K562 (cell line): ENCODE measurements around the gene NRP1. TPM values are rescaled to one million over a fixed set of nuclear protein-coding genes. Genes with fewer than 3 reads are reported as not detected.

Source experiments
- ATAC-seq: fragments of 200-7000 bp; cut with Tn5 transposase; 3 replicates; pipeline ENCODE4 v1.9.1; 2020; ENCODE audit warnings: moderate library complexity
- BruUV-seq: library from RNA; stranded (reverse); fragments of 400-500 nt; replicated peaks from 2 replicates; lab custom pipeline; 2021; lab: Mats Ljungman, UMichigan
- CTCF ChIA-PET: fragments of 300-600 bp; formaldehyde crosslinking; extraction: SDS; loops from one replicate; lab custom pipeline; 2021; ENCODE audit warnings: low intra/inter-chr PET ratio; lab: Yijun Ruan, JAX
- POLR2A ChIA-PET: fragments of 300-600, 350-650 bp; sonication (Branson Sonifier 250); formaldehyde crosslinking; extraction: SDS; loops from one replicate; lab custom pipeline; 2021; ENCODE audit warnings: antibody characterized with exemption, inconsistent platforms; lab: Yijun Ruan, JAX
- DNase-seq, 4 experiments: peaks; one replicate each; pipeline versions ENCODE4 v3.0.0 to v3.0.0-alpha.2; 2011 to 2018; ENCODE audit warnings: low spot score in 3 of 4, mixed read lengths in 3 of 4; ENCODE audit errors: extremely low read depth in 1 of 4
- FAIRE-seq: peaks from 2 replicates; lab custom pipeline; 2011; peaks lifted over from hg19 to GRCh38; lab: Jason Lieb, UNC
- H2AFZ ChIP-seq: 2 replicates; pipeline ENCODE4 v1.6.0; 2011; ENCODE audit warnings: low read depth, low read length, control low read depth, inconsistent platforms
- H3K27ac ChIP-seq: fragments of 200-600 bp; 3 replicates; pipeline ENCODE4 v1.8.0; 2011; ENCODE audit warnings: low read depth, mild to moderate bottlenecking, control low read depth, inconsistent platforms, low read length, moderate library complexity, mixed read lengths; ENCODE audit errors: extremely low read depth
- H3K27me3 ChIP-seq, 2 experiments: fragments of 300-600 bp in 1 of 2; 2 replicates in 1 of 2; 3 replicates in 1 of 2; pipeline versions ENCODE4 v1.6.0 to v1.8.0; 2011; ENCODE audit warnings: inconsistent platforms in 2 of 2, low read length in 2 of 2, mild to moderate bottlenecking in 1 of 2, mixed read lengths in 1 of 2, moderate library complexity in 1 of 2; ENCODE audit not compliant: control insufficient read depth in 2 of 2, insufficient read depth in 2 of 2
- H3K36me3 ChIP-seq: fragments of 300-600 bp; 3 replicates; pipeline ENCODE4 v1.8.0; 2011; ENCODE audit warnings: mild to moderate bottlenecking, low read length, inconsistent platforms; ENCODE audit not compliant: control insufficient read depth, insufficient read depth
- H3K4me1 ChIP-seq, 2 experiments: fragments of 200-600 bp in 1 of 2; replicated peaks in 1 of 2; 2 replicates in 1 of 2; 3 replicates in 1 of 2; pipeline versions ENCODE4 v1.5.1 to v1.8.0; 2011; ENCODE audit warnings: inconsistent platforms in 2 of 2, low read length in 2 of 2, mild to moderate bottlenecking in 1 of 2, mixed read lengths in 1 of 2, moderate library complexity in 1 of 2; ENCODE audit not compliant: control insufficient read depth in 2 of 2, insufficient read depth in 2 of 2
- H3K4me2 ChIP-seq: 2 replicates; pipeline ENCODE4 v1.6.1; 2011; ENCODE audit warnings: low read length, control low read depth, inconsistent platforms, mixed read lengths; ENCODE audit not compliant: insufficient read depth
- H3K4me3 ChIP-seq: fragments of 200-600 bp; sonication (generic), shearing (Covaris generic); 2 replicates; pipeline ENCODE4 v1.5.1; 2016; ENCODE audit warnings: control low read depth, inconsistent platforms
- H3K79me2 ChIP-seq: fragments of 200-600 bp; 3 replicates; pipeline ENCODE4 v1.8.0; 2011; ENCODE audit warnings: low read length, inconsistent platforms; ENCODE audit not compliant: control insufficient read depth, insufficient read depth
- H3K9ac ChIP-seq, 2 experiments: 2 replicates each; pipeline versions ENCODE4 v1.6.0 to v1.6.1; 2011; ENCODE audit warnings: low read depth in 2 of 2, low read length in 2 of 2, control low read depth in 1 of 2, inconsistent platforms in 1 of 2, mild to moderate bottlenecking in 1 of 2, mixed read lengths in 1 of 2; ENCODE audit not compliant: insufficient read depth in 1 of 2
- H3K9me1 ChIP-seq: one replicate; pipeline ENCODE4 v1.6.0; 2011; ENCODE audit warnings: inconsistent platforms, mild to moderate bottlenecking, low read length, moderate library complexity; ENCODE audit not compliant: control insufficient read depth, insufficient read depth
- H3K9me3 ChIP-seq: replicated peaks from 2 replicates; pipeline ENCODE4 v1.5.1; 2011; ENCODE audit warnings: low read depth, low read length, inconsistent platforms; ENCODE audit not compliant: control insufficient read depth, insufficient read depth
- H4K20me1 ChIP-seq: replicated peaks from 2 replicates; pipeline ENCODE4 v1.6.1; 2011; ENCODE audit warnings: low read length, inconsistent platforms, mixed read lengths; ENCODE audit not compliant: control insufficient read depth, insufficient read depth
- BRF2 ChIP-seq: IDR thresholded peaks from 3 replicates; pipeline ENCODE4 v1.6.1; 2011; ENCODE audit warnings: borderline replicate concordance, mild to moderate bottlenecking; ENCODE audit not compliant: insufficient read length, insufficient read depth
- CGGBP1 ChIP-seq: fragments of 250-450 bp; sonication (Bioruptor Pico); IDR thresholded peaks from 2 replicates; pipeline ENCODE4 v1.9.0; 2021; ENCODE audit warnings: mild to moderate bottlenecking
- ELF4 ChIP-seq: fragments of 450-650 bp; formaldehyde crosslinking; IDR thresholded peaks from 2 replicates; pipeline ENCODE4 v1.4.0; 2022; ENCODE audit warnings: missing genetic modification characterization
- HDAC8 ChIP-seq: fragments of 450-650 bp; IDR thresholded peaks from 2 replicates; pipeline ENCODE4 v1.6.1; 2016; ENCODE audit warnings: mild to moderate bottlenecking, missing genetic modification characterization, moderate library complexity, missing compliant biosample characterization
- LARP7 ChIP-seq: fragments of 450-650 bp; IDR thresholded peaks from 2 replicates; pipeline ENCODE4 v1.6.1; 2016
- MAFF ChIP-seq: IDR thresholded peaks from 2 replicates; pipeline ENCODE4 v1.6.1; 2012; ENCODE audit warnings: low read length, improper control_type of control experiment
- NR2C2 ChIP-seq, 2 experiments: fragments of 200-800 bp in 1 of 2; sonication (Bioruptor generic) in 1 of 2; sonication (generic) in 1 of 2; formaldehyde crosslinking in 1 of 2; IDR thresholded peaks; 2 replicates each; pipeline versions ENCODE4 v1.6.1 to v1.8.0; 2016 to 2022; ENCODE audit warnings: mild to moderate bottlenecking in 1 of 2, missing compliant biosample characterization in 1 of 2, missing genetic modification characterization in 1 of 2, missing genetic modification reagents in 1 of 2
- RAD21 ChIP-seq, 2 experiments: fragments of 250-450 bp in 1 of 2; fragments of 450-650 bp in 1 of 2; sonication (Bioruptor Pico) in 1 of 2; formaldehyde crosslinking in 1 of 2; IDR thresholded peaks in 1 of 2; conservative IDR thresholded peaks in 1 of 2; 2 replicates each; pipeline versions ENCODE4 v1.4.0 to v1.8.0; 2020 to 2022; ENCODE audit warnings: mild to moderate bottlenecking in 2 of 2, moderate library complexity in 1 of 2
- RBM25 ChIP-seq: fragments of 200-400 bp; formaldehyde crosslinking; IDR thresholded peaks from 2 replicates; pipeline ENCODE4 v1.6.1; 2018; ENCODE audit warnings: low read length, low read depth, moderate library complexity; ENCODE audit not compliant: severe bottlenecking
- SMC3 ChIP-seq: conservative IDR thresholded peaks from 2 replicates; pipeline ENCODE4 v1.6.1; 2011; ENCODE audit warnings: low read depth, low read length, improper control_type of control experiment; ENCODE audit not compliant: insufficient read depth
- STAT6 ChIP-seq: sonication (generic); formaldehyde crosslinking; IDR thresholded peaks from 2 replicates; pipeline ENCODE4 v1.8.1; 2023; ENCODE audit warnings: mild to moderate bottlenecking, missing genetic modification reagents
- WHSC1 ChIP-seq: IDR thresholded peaks from one replicate; pipeline ENCODE4 v1.6.1; 2012; ENCODE audit warnings: low read length, control low read depth, inconsistent platforms
- ZBTB5 ChIP-seq: fragments of 450-650 bp; IDR thresholded peaks from 2 replicates; pipeline ENCODE4 v1.6.1; 2017; ENCODE audit warnings: antibody characterized with exemption
- ZBTB8A ChIP-seq: fragments of 450-650 bp; IDR thresholded peaks from 2 replicates; pipeline ENCODE4 v1.6.1; 2018; ENCODE audit warnings: mild to moderate bottlenecking, moderate library complexity; ENCODE audit not compliant: partially characterized antibody
- ZNF253 ChIP-seq: fragments of 250-450 bp; sonication (Bioruptor Pico); conservative IDR thresholded peaks from 2 replicates; pipeline ENCODE4 v1.6.1; 2021; ENCODE audit warnings: mild to moderate bottlenecking
- ZNF445 ChIP-seq: fragments of 250-450 bp; sonication (Bioruptor Pico); IDR thresholded peaks from 2 replicates; pipeline ENCODE4 v1.4.0; 2020; ENCODE audit warnings: low read depth, mild to moderate bottlenecking, moderate library complexity
- ZNF584 ChIP-seq: fragments of 200-800 bp; sonication (Bioruptor generic); IDR thresholded peaks from 2 replicates; pipeline ENCODE4 v1.6.1; 2016; ENCODE audit warnings: low read depth, mild to moderate bottlenecking, missing genetic modification characterization, missing compliant biosample characterization
- ZNF589 ChIP-seq: fragments of 200-800 bp; sonication (Bioruptor generic); IDR thresholded peaks from 2 replicates; pipeline ENCODE4 v1.6.1; 2016; ENCODE audit warnings: low read depth, missing genetic modification characterization, missing compliant biosample characterization
- WGBS: fragments of 100-300 bp; shearing (Covaris generic); methylation state at CpG from one replicate; pipeline ENCODE4 v1.1.6; 2016; ENCODE audit warnings: low coverage, mixed read lengths; ENCODE audit not compliant: insufficient coverage; ENCODE audit errors: missing lambda C conversion rate; 5-methylcytosine and 5-hydroxymethylcytosine counted together
- in situ Hi-C: fragments of 300-500 bp; cut with MboI; formaldehyde crosslinking; loops from 4 replicates; pipeline ENCODE4 v1.15.0; 2018; ENCODE audit warnings: inconsistent platforms, mixed read lengths
- intact Hi-C: fragments of 100-400 bp; cut with micrococcal nuclease; formaldehyde crosslinking; loops from 2 replicates; pipeline ENCODE4 v1.14.2; 2022
- polyA plus RNA-seq, 8 experiments: library from polyadenylated mRNA; depleted of rRNA in 4 of 8; stranded (reverse) in 5 of 8; unstranded in 3 of 8; fragments of >200 nt; fragmentation: Nextera tagmentation in 2 of 8; fragmentation: Illumina TruSeq in 1 of 8; extraction: Ambion mirVana in 2 of 8; extraction: Trizol in 1 of 8; gene quantifications; 2 replicates each; pipeline versions ENCODE4 v1.2.1 to v1.2.3, GENCODE V29; 2011 to 2014; ENCODE audit warnings: inconsistent platforms in 1 of 8, missing spikeins in 1 of 8
- total RNA-seq, 7 experiments: library from RNA; depleted of rRNA in 6 of 7; stranded (reverse); fragments of >200 nt in 6 of 7; fragmentation: Illumina TruSeq in 2 of 7; extraction: Trizol in 2 of 7; gene quantifications; 2 replicates each; pipeline versions ENCODE4 v1.2.1 to v1.2.3, GENCODE V29; 2011 to 2021; ENCODE audit warnings: low replicate concordance in 1 of 7

Gene NRP1
- total and polyA plus RNA-seq, 9 of the 15 experiments (the other 6 are each of a cell fraction or from before 2014, with no cell fraction given) = 0.01 to 0.38 (median 0.04) TPM; not detected in 5

GRCh38 chr10:33136781-33137180 is 197.7 kb downstream of the NRP1 start:
- FAIRE-seq (no peak), DNase-seq (no peak), ATAC-seq (no peak)
- H3K9ac ChIP-seq = no peak overlapping the region
- intact Hi-C loops = no loop called here
- no peaks in the 10 kb centered on the region for H3K36me3 ChIP-seq
- no peak overlapping the region for H3K27ac ChIP-seq
- WGBS = 0% methylated on average over 1 of the region's 1 CpG
- H3K9me3 ChIP-seq = no peaks in the 10 kb centered on the region
- no peak overlapping the region for H2AFZ ChIP-seq
- BruUV-seq = no TSS peak
- H3K9me1 ChIP-seq = no peaks in the 10 kb centered on the region
- no peaks in the 10 kb centered on the region for H3K79me2 ChIP-seq
- H4K20me1 ChIP-seq = no peaks in the 10 kb centered on the region
- peaks cover 4 to 24% of the 10 kb centered on the region in 2 experiments; a peak in 3 of 5 replicates for H3K27me3 ChIP-seq
- no peak overlapping the region for H3K4me2 ChIP-seq
- no peak overlapping the region for H3K4me3 ChIP-seq
- ChIA-PET POLR2A (no interaction called here), CTCF (no interaction called here)
- no peaks in the 10 kb centered on the region for H3K4me1 ChIP-seq
- in situ Hi-C loops = no loop called here
- no peak for TF ChIP-seq MAFF
- no peak for TF ChIP-seq NR2C2 (CRISPR knock-in tag; IDR thresholded peaks at IDR 0.05)
- no peak for TF ChIP-seq NR2C2 (tag; IDR thresholded peaks at IDR 0.05)
- TF ChIP-seq HDAC8 (tag) = no peak
- no peak for TF ChIP-seq LARP7
- no peak for TF ChIP-seq ZNF445 (CRISPR knock-in tag)
- no peak for TF ChIP-seq ZBTB5
- TF ChIP-seq ZBTB8A = no peak
- TF ChIP-seq WHSC1 = no peak
- no peak for TF ChIP-seq ELF4 (CRISPR knock-in tag)
- no peak for TF ChIP-seq ZNF253 (CRISPR knock-in tag)
- TF ChIP-seq BRF2 = no peak
- TF ChIP-seq SMC3 = no peak
- TF ChIP-seq RBM25 = no peak
- no peak for TF ChIP-seq ZNF584 (CRISPR knock-in tag)
- no peak for TF ChIP-seq CGGBP1 (CRISPR knock-in tag)
- no peak for TF ChIP-seq ZNF589
- TF ChIP-seq RAD21 (CRISPR knock-in tag; conservative IDR thresholded peaks at IDR 0.05 in 1 of 2, IDR thresholded peaks at IDR 0.05 in 1 of 2) = no peak
- no peak for TF ChIP-seq STAT6 (CRISPR knock-in tag)
